IPS-15b (cell line): ENCODE measurements around the gene TRABD2B.

Experiments
- H3K27me3 ChIP-seq: one replicate; pipeline ENCODE4 v1.6.1; 2013; ENCODE audit warnings: low read length; ENCODE audit not compliant: control insufficient read depth, insufficient read depth
- H3K36me3 ChIP-seq: one replicate; pipeline ENCODE4 v1.6.1; 2013; ENCODE audit warnings: low read length; ENCODE audit not compliant: control insufficient read depth, insufficient read depth
- H3K4me1 ChIP-seq: one replicate; pipeline ENCODE4 v1.6.1; 2013; ENCODE audit warnings: mild to moderate bottlenecking, low read length; ENCODE audit not compliant: control insufficient read depth, insufficient read depth
- H3K4me3 ChIP-seq: one replicate; pipeline ENCODE4 v1.5.1; 2013; ENCODE audit warnings: low read depth, low read length
- H3K9ac ChIP-seq: one replicate; pipeline ENCODE4 v1.6.1; 2013; ENCODE audit warnings: low read depth, mild to moderate bottlenecking, low read length
- H3K9me3 ChIP-seq: one replicate; pipeline ENCODE4 v1.6.1; 2013; ENCODE audit warnings: mild to moderate bottlenecking, low read length; ENCODE audit not compliant: control insufficient read depth, insufficient read depth

The TRABD2B gene

DNA sequence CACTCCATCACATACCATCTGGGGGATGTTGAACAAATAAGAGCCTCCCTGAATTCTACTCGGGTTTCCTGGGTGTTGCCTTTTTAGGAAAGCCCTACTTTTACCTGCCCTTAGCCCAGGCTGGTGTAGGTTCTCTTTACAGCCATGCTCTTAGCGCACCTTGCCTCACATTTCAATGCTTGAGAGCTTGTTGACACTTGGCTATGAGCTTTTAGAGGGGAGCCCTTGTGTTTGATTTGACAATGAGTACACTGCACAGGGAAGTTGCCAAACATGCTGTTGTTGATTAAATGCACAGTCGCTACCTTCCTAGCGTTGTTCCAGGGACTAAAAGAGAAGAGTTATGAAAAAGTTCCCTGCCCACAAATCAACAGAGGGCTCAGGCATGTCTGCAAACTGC lies 103.8 kb downstream of the TRABD2B start:
- Histone ChIP-seq H3K9me3 (no peaks in the 10 kb centered on the region), H3K9ac (no peak overlapping the region), H3K36me3 (no peaks in the 10 kb centered on the region), H3K27me3 (no peaks in the 10 kb centered on the region), H3K4me3 (no peak overlapping the region), H3K4me1 (peaks cover 28% of the 10 kb centered on the region)

DNA sequence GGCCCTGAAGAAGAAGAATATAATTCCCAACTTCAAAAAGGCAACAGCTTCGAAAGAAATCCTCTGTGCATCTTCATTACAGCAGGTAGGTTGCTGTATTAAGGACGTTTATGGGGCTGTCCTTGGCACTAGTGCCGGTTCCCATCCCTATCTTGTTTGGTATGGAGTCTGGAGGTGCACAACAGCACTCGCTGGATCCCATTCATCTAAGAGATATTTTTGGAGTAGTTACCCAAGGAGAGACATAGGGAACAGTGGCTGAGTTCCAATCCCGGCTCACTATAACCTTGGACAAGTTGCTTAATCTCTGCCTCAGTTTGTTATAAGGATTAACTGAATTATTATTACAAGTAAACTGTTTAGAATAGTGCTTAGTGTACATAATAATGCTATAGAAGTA lies 106.4 kb downstream of the TRABD2B start:
- Histone ChIP-seq H3K9me3 (no peaks in the 10 kb centered on the region), H3K9ac (no peak overlapping the region), H3K4me3 (no peak overlapping the region), H3K27me3 (no peaks in the 10 kb centered on the region), H3K4me1 (peaks cover 23% of the 10 kb centered on the region), H3K36me3 (no peaks in the 10 kb centered on the region)

DNA sequence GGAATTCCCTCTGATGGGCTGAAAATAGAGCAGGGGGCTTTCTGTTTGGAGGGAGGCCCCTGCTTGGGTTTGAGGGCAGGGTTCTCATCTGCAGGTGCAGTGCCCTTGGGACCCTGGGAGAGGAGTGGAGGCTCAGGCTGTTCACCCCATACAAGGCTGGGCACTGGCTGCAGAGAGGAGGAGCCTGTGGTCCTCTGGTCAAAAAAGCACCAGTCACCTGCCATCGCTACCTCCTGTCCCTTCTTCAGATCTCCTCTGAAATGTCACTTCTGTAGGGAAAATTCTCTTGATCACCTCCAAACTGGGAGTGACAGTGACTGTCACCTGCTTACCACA lies 108.9 kb downstream of the TRABD2B start:
- Histone ChIP-seq H3K4me1 (peaks cover under 1% of the 10 kb centered on the region), H3K36me3 (no peaks in the 10 kb centered on the region), H3K27me3 (no peaks in the 10 kb centered on the region), H3K9ac (no peak overlapping the region), H3K9me3 (no peaks in the 10 kb centered on the region), H3K4me3 (no peak overlapping the region)

DNA sequence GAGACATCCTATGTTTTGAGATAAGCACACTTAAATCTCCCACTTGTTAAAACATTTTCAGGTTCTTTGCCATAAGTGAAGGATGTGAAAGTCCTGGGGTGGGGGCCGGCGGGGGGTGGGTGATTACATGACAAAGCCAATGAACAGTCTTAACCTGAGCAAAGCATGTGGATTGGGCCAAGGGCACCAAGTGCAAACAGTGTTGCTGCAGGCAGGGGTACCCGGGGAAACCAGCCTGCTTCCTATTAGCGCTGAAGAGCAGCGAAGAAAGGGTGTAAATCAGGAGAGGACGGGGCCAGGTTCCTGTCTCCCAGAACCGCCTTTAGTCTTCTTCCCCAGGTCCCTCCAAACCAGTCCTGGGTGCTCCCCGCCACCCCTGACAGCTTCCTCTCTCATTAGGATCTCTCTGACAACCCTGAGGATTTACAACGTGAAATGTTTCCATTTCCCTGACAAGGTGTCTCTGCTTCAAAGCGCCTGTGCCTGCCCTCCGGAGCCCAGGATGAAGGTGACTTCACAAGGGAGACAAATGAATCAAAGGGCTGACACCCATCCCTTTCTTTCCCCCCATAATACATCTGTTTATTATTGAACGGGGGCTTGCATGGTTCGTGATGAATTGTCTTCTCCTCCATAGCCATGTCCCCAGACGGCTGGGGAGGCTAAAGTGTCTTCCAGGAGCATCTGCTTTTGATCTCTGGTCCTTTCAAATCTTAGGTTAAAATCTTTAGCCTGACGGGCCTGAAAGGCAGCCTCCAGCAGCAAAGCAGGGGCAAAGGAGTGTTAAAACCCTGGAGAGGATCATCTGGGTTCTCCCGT lies 109.5 kb downstream of the TRABD2B start:
- H3K4me3 ChIP-seq: no peak overlapping the region
- no peaks in the 10 kb centered on the region for H3K9me3 ChIP-seq
- no peaks in the 10 kb centered on the region for H3K4me1 ChIP-seq
- no peaks in the 10 kb centered on the region for H3K27me3 ChIP-seq
- no peaks in the 10 kb centered on the region for H3K36me3 ChIP-seq
- no peak overlapping the region for H3K9ac ChIP-seq

DNA sequence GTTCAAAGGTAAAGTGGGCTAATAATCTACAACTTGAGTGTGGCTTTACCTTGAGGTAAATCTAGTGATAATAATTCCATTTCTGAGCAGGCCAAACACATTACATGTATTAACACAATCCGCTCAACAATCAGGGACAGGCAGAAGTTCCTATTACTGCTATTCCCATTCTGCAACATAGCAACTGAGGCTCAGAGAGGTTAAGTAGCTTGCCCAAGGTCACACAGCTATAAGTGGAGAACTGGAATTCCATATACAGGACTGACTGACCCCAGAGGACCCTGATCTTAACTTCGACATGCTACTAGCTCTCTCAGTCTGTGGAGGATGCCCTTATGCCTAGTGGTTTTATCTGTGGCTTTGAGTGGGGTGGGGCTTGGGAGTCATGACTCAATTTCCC lies 110.1 kb downstream of the TRABD2B start:
- no peaks in the 10 kb centered on the region for H3K27me3 ChIP-seq
- no peaks in the 10 kb centered on the region for H3K36me3 ChIP-seq
- no peak overlapping the region for H3K4me3 ChIP-seq
- no peaks in the 10 kb centered on the region for H3K4me1 ChIP-seq
- H3K9me3 ChIP-seq: no peaks in the 10 kb centered on the region
- no peak overlapping the region for H3K9ac ChIP-seq

DNA sequence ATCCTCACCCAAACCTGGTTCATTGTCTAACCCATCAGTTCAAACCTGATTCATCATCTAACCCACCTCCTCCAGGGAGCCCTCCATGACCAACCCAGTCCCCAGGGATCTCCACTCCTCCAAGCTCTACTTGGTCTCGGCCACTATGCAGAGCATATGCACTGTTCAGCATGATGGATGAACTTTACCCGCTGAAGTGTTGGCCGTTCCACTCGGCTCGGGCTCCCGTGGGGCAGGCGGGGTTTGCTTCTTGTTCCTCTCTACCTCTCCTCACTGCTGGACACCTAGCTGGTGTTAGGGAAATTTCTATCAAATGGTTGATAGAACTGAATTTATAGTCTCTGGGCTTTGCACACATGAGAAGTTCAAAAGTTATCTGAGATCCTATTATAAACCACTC lies 111.0 kb downstream of the TRABD2B start:
- H3K9ac ChIP-seq: no peak overlapping the region
- H3K4me1 ChIP-seq: no peaks in the 10 kb centered on the region
- H3K27me3 ChIP-seq: no peaks in the 10 kb centered on the region
- no peak overlapping the region for H3K4me3 ChIP-seq
- no peaks in the 10 kb centered on the region for H3K9me3 ChIP-seq
- no peaks in the 10 kb centered on the region for H3K36me3 ChIP-seq

DNA sequence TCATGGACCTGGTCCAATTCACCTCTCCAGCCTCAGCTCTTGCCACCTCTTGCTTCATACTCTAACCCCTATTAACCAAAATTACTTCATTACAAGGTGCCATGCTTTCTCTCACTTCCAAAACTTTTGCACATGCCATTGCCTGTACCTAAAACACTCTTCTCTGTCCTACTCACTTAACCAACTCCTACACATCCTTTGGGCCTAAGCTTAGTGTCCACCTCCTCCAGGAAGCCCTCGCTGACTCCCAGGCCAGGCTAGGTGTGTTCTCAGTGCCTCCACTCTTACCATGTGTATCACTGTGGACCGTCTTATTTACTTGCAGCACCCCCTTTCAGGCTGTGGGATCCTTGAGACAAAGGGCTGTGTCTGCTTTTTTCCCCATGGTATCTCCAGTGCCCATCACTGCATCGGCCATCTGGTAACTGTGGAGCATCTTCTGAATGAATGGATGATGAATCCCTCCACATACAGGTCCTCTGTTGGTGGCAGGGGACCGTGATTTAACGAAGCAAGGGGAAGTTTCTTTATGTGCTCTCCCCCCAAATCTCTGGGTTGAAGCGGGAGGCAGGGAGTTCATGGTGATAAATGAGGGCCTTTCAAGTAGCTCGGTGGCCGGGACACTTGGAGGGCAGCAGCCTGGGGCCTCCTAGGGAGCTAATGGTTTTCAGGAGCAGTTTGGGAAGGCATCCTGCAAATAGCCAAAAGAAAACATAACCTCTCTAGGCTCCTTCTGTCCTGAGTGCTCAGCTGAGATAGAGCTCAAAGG lies 111.9 kb downstream of the TRABD2B start:
- Histone ChIP-seq H3K36me3 (no peaks in the 10 kb centered on the region), H3K9ac (no peak overlapping the region), H3K27me3 (no peaks in the 10 kb centered on the region), H3K9me3 (no peaks in the 10 kb centered on the region), H3K4me1 (no peaks in the 10 kb centered on the region), H3K4me3 (no peak overlapping the region)

DNA sequence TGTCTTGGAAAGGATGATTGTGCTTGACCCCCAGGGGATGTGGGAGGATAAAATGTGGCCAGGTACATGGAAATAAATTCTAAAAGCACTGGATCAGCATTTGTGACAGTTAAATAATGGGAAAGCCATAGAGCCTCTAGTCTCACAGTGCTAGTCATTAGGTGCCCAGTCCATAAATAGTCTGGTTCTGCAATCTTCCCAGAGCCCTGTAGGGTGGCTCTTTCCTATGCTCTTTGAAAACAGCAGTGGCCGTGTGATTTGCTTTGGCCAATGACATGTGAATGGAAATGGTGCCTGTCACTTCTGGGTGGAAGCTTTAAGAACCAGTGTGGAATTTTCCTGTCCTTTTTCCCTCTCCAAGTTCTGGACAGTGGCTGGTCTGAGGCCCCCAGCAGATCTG lies 113.2 kb downstream of the TRABD2B start:
- H3K4me1 ChIP-seq: no peaks in the 10 kb centered on the region
- H3K4me3 ChIP-seq: no peak overlapping the region
- no peak overlapping the region for H3K9ac ChIP-seq
- H3K36me3 ChIP-seq: no peaks in the 10 kb centered on the region
- H3K27me3 ChIP-seq: no peaks in the 10 kb centered on the region
- H3K9me3 ChIP-seq: no peaks in the 10 kb centered on the region

DNA sequence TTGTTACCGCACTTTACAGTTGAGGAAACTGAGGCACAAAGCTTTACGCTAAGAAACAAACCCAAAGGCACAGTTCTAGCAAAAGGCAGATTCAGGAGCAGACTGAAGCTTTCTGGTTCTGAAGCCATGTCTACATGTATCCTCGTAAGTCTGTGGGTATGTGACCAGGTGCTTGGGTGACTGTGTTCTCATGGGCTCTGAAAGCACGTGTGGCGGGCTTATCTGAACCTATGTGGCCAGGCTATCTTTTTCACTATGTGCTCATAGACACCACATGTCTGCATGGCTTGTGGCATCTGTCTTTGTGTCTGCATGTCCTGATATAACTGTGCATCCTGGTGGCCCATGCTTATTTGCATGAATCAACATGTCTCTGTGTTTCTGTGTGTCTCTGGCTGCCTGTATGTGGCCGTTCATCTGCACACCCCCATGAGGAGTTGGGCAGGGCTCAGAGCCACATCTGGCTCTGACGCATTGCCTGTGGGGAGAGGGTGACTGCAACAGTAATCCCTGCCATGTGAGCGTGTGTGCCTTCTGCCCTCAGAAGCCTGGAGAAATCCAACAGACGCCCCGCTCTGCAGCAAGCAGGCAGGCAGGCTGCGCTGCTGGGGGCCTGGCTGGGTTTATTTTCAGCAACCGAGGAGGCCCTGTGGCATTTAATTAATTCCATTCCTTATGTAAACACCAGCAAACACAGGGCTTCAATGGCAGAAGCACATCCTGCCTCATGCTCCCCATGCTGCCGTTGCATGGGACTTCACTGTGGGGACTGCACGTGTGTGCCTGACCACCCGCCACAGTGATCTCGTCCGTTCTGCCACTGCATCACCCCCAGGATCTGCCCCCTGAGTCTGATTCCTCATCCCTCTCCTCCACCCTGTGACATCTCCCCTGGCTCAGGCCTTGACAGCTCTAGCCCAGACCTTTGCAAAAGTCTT lies 115.4 kb downstream of the TRABD2B start:
- no peaks in the 10 kb centered on the region for H3K9me3 ChIP-seq
- H3K9ac ChIP-seq: no peak overlapping the region
- no peaks in the 10 kb centered on the region for H3K36me3 ChIP-seq
- H3K4me3 ChIP-seq: no peak overlapping the region
- no peaks in the 10 kb centered on the region for H3K4me1 ChIP-seq
- H3K27me3 ChIP-seq: no peaks in the 10 kb centered on the region

DNA sequence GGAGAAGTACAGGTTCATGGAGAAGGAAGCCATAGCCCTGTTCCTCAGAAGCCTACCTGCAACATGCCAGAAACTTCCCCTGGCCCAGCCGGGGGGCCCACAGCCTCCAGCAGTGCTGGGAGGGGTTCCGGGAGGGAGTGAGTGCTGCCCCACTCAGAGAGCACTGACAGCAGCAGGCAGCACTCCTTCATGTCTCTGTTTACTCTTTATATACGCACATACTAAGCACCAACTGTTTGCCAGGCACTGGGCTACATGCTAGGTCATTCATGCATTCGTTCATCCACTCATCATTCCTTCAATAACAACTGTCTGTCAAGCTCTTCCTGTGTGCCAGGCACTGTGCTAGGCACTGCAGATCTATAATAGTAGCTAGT lies 120.6 kb downstream of the TRABD2B start:
- no peak overlapping the region for H3K4me3 ChIP-seq
- H3K9ac ChIP-seq: no peak overlapping the region
- no peaks in the 10 kb centered on the region for H3K36me3 ChIP-seq
- H3K27me3 ChIP-seq: no peaks in the 10 kb centered on the region
- no peaks in the 10 kb centered on the region for H3K4me1 ChIP-seq
- no peaks in the 10 kb centered on the region for H3K9me3 ChIP-seq

DNA sequence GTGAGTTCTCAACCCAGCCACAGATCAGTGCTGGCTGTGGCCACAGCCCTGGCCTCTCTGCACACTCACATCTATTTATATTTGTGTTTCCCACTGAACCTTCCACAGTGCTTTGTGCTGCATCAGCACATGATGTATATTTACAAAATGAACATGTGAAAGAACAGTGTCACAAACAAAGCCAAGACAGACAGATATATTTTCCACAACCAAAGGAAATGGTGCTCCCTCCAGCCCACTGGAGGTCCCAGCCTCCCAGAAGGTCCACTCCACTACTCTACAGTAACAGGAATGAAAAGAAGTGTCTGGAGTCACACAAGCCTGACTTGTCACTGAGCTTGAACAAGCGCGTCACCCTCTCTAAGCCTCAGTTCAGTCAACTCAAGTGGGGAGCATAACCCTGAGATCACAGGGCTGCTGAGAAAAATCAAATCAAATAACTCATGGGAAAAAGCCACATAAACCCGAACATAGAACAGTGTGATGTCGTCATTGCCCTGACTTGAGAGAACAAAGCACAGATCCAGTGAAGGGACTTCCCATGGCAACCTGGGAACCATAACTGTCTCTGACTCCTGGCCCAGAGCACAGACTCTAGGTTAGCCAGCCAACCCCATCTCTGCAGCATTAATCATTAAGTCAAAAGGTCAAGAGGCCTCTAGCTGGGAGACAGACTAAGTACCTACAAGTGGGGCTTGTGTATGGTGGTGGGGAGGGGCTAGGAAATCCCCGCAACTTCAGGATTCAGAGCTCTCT lies 121.2 kb downstream of the TRABD2B start:
- H3K9ac ChIP-seq: no peak overlapping the region
- no peaks in the 10 kb centered on the region for H3K36me3 ChIP-seq
- no peaks in the 10 kb centered on the region for H3K27me3 ChIP-seq
- H3K4me3 ChIP-seq: no peak overlapping the region
- H3K4me1 ChIP-seq: no peaks in the 10 kb centered on the region
- H3K9me3 ChIP-seq: no peaks in the 10 kb centered on the region
